H1 (cell line): ENCODE measurements around the gene TSEN54. TPM values are rescaled to one million over a fixed set of nuclear protein-coding genes. Genes with fewer than 3 reads are reported as not detected.

Experiments
- CTCF ChIA-PET: fragments of 300-600 bp; sonication (Branson Sonifier 250); formaldehyde crosslinking; loops from one replicate; lab custom pipeline; 2021; ENCODE audit not compliant: partially characterized antibody; lab: Charles Lee
- POLR2A ChIA-PET: fragments of 300-600 bp; sonication (Branson Sonifier 250); formaldehyde crosslinking; loops from one replicate; lab custom pipeline; 2021; ENCODE audit warnings: inconsistent platforms; ENCODE audit not compliant: partially characterized antibody; lab: Charles Lee
- DNase-seq, 2 experiments: peaks; one replicate each; pipeline versions ENCODE4 v3.0.0 to v3.0.0-alpha.2; 2010 to 2022; ENCODE audit warnings: low spot score in 2 of 2, low read depth in 1 of 2, mixed read lengths in 1 of 2
- FAIRE-seq: peaks from 2 replicates; lab custom pipeline; 2011; peaks lifted over from hg19 to GRCh38; lab: Jason Lieb, UNC
- H2AFZ ChIP-seq: 2 replicates; pipeline ENCODE4 v1.8.1; 2012; ENCODE audit warnings: low read length, inconsistent platforms
- H2AK5ac ChIP-seq: 2 replicates; pipeline ENCODE4 v1.6.1; 2013; ENCODE audit warnings: low read depth, low read length
- H2BK120ac ChIP-seq: replicated peaks from 2 replicates; pipeline ENCODE3; 2013; ENCODE audit warnings: low read depth, low read length, inconsistent platforms
- H2BK12ac ChIP-seq: 2 replicates; pipeline ENCODE4 v1.6.1; 2013; ENCODE audit warnings: low read depth, low read length
- H2BK15ac ChIP-seq: 2 replicates; pipeline ENCODE4 v1.6.1; 2013; ENCODE audit warnings: low read length
- H2BK20ac ChIP-seq: 2 replicates; pipeline ENCODE4 v1.6.1; 2013; ENCODE audit warnings: low read length
- H2BK5ac ChIP-seq: 2 replicates; pipeline ENCODE4 v1.6.1; 2013; ENCODE audit warnings: low read depth, low read length
- H3K14ac ChIP-seq: 2 replicates; pipeline ENCODE4 v1.6.1; 2013; ENCODE audit warnings: inconsistent platforms; ENCODE audit not compliant: insufficient read length
- H3K18ac ChIP-seq: 2 replicates; pipeline ENCODE4 v1.6.1; 2013; ENCODE audit warnings: low read length; ENCODE audit errors: extremely low read depth
- H3K23ac ChIP-seq: 2 replicates; pipeline ENCODE4 v1.6.1; 2013; ENCODE audit warnings: inconsistent platforms; ENCODE audit not compliant: insufficient read length
- H3K23me2 ChIP-seq: 2 replicates; pipeline ENCODE4 v1.6.1; 2013; ENCODE audit warnings: low read depth, low read length
- H3K27ac ChIP-seq: 2 replicates; pipeline ENCODE4 v1.6.1; 2011; ENCODE audit warnings: low read depth, low read length, inconsistent platforms
- H3K27me3 ChIP-seq, 4 experiments: replicated peaks in 1 of 4; 1 replicate in 1 of 4; 2 replicates in 3 of 4; pipeline versions ENCODE4 v1.6.1 to v1.8.1; 2011 to 2013; ENCODE audit warnings: low read length in 3 of 4, mild to moderate bottlenecking in 3 of 4, inconsistent platforms in 2 of 4, mixed read lengths in 2 of 4, moderate library complexity in 1 of 4; ENCODE audit not compliant: control insufficient read depth in 3 of 4, insufficient read depth in 3 of 4; ENCODE audit errors: extremely low read depth in 1 of 4
- H3K36me3 ChIP-seq, 4 experiments: 2 replicates each; pipeline versions ENCODE4 v1.6.1 to v1.8.1; 2011 to 2013; ENCODE audit warnings: mild to moderate bottlenecking in 4 of 4, low read length in 3 of 4, moderate library complexity in 2 of 4, control low read depth in 1 of 4, inconsistent platforms in 1 of 4; ENCODE audit not compliant: insufficient read depth in 4 of 4, control insufficient read depth in 2 of 4
- H3K4ac ChIP-seq: replicated peaks from 2 replicates; pipeline ENCODE3; 2013; ENCODE audit warnings: low read length, low read depth, mixed read lengths, inconsistent platforms; ENCODE audit not compliant: insufficient read length
- H3K4me1 ChIP-seq, 4 experiments: replicated peaks in 1 of 4; 1 replicate in 1 of 4; 2 replicates in 3 of 4; pipeline versions ENCODE4 v1.6.1 to v1.8.1; 2011 to 2013; ENCODE audit warnings: low read length in 3 of 4, inconsistent platforms in 2 of 4, mixed read lengths in 1 of 4; ENCODE audit not compliant: insufficient read depth in 4 of 4, control insufficient read depth in 3 of 4
- H3K4me2 ChIP-seq, 2 experiments: 2 replicates each; pipeline versions ENCODE4 v1.6.1 to v1.8.1; 2011 to 2013; ENCODE audit warnings: low read depth in 2 of 2, low read length in 2 of 2, control low read depth in 1 of 2, inconsistent platforms in 1 of 2, mild to moderate bottlenecking in 1 of 2; ENCODE audit not compliant: insufficient read depth in 1 of 2
- H3K4me3 ChIP-seq, 4 experiments: fragments of 200-600, 300-600 bp in 1 of 4; sonication (generic), shearing (Covaris generic), sonication (Bioruptor Twin) in 1 of 4; 2 replicates each; pipeline versions ENCODE4 v1.5.1 to v1.8.1; 2011 to 2016; ENCODE audit warnings: low read length in 4 of 4, low read depth in 3 of 4, control low read depth in 2 of 4, inconsistent platforms in 2 of 4, mild to moderate bottlenecking in 2 of 4, mixed read lengths in 1 of 4, moderate library complexity in 1 of 4; ENCODE audit not compliant: insufficient read depth in 2 of 4; ENCODE audit errors: extremely low read depth in 1 of 4
- H3K56ac ChIP-seq: replicated peaks from 2 replicates; pipeline ENCODE3; 2013; ENCODE audit warnings: low read depth, mild to moderate bottlenecking, mixed read lengths, low read length, inconsistent platforms; ENCODE audit not compliant: insufficient read length
- H3K79me1 ChIP-seq: 2 replicates; pipeline ENCODE4 v1.6.1; 2013; ENCODE audit warnings: low read depth, low read length, control low read depth
- H3K79me2 ChIP-seq, 2 experiments: 2 replicates each; pipeline versions ENCODE4 v1.6.1 to v1.8.1; 2012 to 2013; ENCODE audit warnings: low read length in 2 of 2, mild to moderate bottlenecking in 2 of 2, inconsistent platforms in 1 of 2; ENCODE audit not compliant: insufficient read depth in 2 of 2, control insufficient read depth in 1 of 2
- H3K9ac ChIP-seq, 4 experiments: replicated peaks in 1 of 4; 1 replicate in 1 of 4; 2 replicates in 3 of 4; pipeline versions ENCODE4 v1.6.1 to v1.8.1; 2011 to 2013; ENCODE audit warnings: low read depth in 3 of 4, low read length in 3 of 4, control low read depth in 2 of 4, mild to moderate bottlenecking in 2 of 4, moderate library complexity in 2 of 4, inconsistent platforms in 1 of 4; ENCODE audit errors: extremely low read depth in 1 of 4
- H3K9me3 ChIP-seq, 2 experiments: 2 replicates each; pipeline versions ENCODE4 v1.6.1 to v1.8.1; 2012 to 2013; ENCODE audit warnings: mild to moderate bottlenecking in 2 of 2, moderate library complexity in 2 of 2, control low read depth in 1 of 2, inconsistent platforms in 1 of 2, low read depth in 1 of 2, low read length in 1 of 2, mixed read lengths in 1 of 2; ENCODE audit not compliant: insufficient read depth in 2 of 2
- H4K20me1 ChIP-seq, 2 experiments: replicated peaks in 1 of 2; 2 replicates each; pipeline versions ENCODE3 to v1.8.1; 2011 to 2013; ENCODE audit warnings: inconsistent platforms in 2 of 2, low read length in 2 of 2, mild to moderate bottlenecking in 1 of 2; ENCODE audit not compliant: insufficient read depth in 2 of 2, control insufficient read depth in 1 of 2
- H4K5ac ChIP-seq: 2 replicates; pipeline ENCODE4 v1.6.1; 2013; ENCODE audit warnings: low read length, low read depth, mixed read lengths, inconsistent platforms; ENCODE audit not compliant: insufficient read length
- H4K8ac ChIP-seq: 2 replicates; pipeline ENCODE4 v1.8.0; 2013; ENCODE audit warnings: mild to moderate bottlenecking, moderate library complexity, low read length, inconsistent platforms; ENCODE audit not compliant: insufficient read depth; ENCODE audit errors: extremely low read depth
- H4K91ac ChIP-seq: replicated peaks from 2 replicates; pipeline ENCODE3; 2013; ENCODE audit warnings: low read length, mixed read lengths, inconsistent platforms; ENCODE audit not compliant: insufficient read length
- BCL11A ChIP-seq, 2 experiments: IDR thresholded peaks; one replicate each; pipeline ENCODE4 v1.6.1; 2011; ENCODE audit warnings: low read depth in 2 of 2, low read length in 2 of 2, mild to moderate bottlenecking in 2 of 2
- CBX5 ChIP-seq: fragments of 300-800, 300-1000 bp; sonication (generic); IDR thresholded peaks from 2 replicates; pipeline ENCODE4 v1.7.1; 2016; ENCODE audit warnings: antibody characterized with exemption, low read length, low read depth
- CEBPB ChIP-seq: IDR thresholded peaks from 2 replicates; pipeline ENCODE4 v1.6.1; 2012; ENCODE audit warnings: low read depth, low read length
- EGR1 ChIP-seq: IDR thresholded peaks from 2 replicates; pipeline ENCODE4 v1.6.1; 2011; ENCODE audit warnings: low read depth, low read length, borderline replicate concordance
- KDM4A ChIP-seq: IDR thresholded peaks from one replicate; pipeline ENCODE4 v1.7.1; 2012; ENCODE audit warnings: low read depth, mild to moderate bottlenecking, moderate library complexity, low read length, inconsistent platforms; ENCODE audit not compliant: severe bottlenecking
- NANOG ChIP-seq: IDR thresholded peaks from 2 replicates; pipeline ENCODE4 v1.6.1; 2011; ENCODE audit warnings: low read length, low read depth, mild to moderate bottlenecking, inconsistent platforms; ENCODE audit not compliant: insufficient read depth, poor library complexity, severe bottlenecking
- RBBP5 ChIP-seq: IDR thresholded peaks from 2 replicates; pipeline ENCODE4 v1.7.1; 2012; ENCODE audit warnings: low read depth, mild to moderate bottlenecking, inconsistent platforms, low read length, moderate library complexity, borderline replicate concordance
- SIN3A ChIP-seq, 2 experiments: IDR thresholded peaks in 1 of 2; conservative IDR thresholded peaks in 1 of 2; 2 replicates each; pipeline ENCODE4 v1.6.1; 2011 to 2012; ENCODE audit warnings: low read length in 2 of 2, improper control_type of control experiment in 1 of 2, low read depth in 1 of 2, mild to moderate bottlenecking in 1 of 2
- SIRT6 ChIP-seq: IDR thresholded peaks from one replicate; pipeline ENCODE4 v1.7.1; 2012; ENCODE audit warnings: low read length, inconsistent platforms
- SP1 ChIP-seq: IDR thresholded peaks from 2 replicates; pipeline ENCODE4 v1.6.1; 2011; ENCODE audit warnings: low read depth, low read length
- SP4 ChIP-seq: IDR thresholded peaks from 2 replicates; pipeline ENCODE4 v1.6.1; 2012; ENCODE audit warnings: low read length, inconsistent platforms
- TAF7 ChIP-seq: optimal IDR thresholded peaks from 2 replicates; pipeline ENCODE3; 2011; ENCODE audit warnings: low read depth, mild to moderate bottlenecking, inconsistent platforms, low read length, moderate library complexity, borderline replicate concordance
- TCF12 ChIP-seq: IDR thresholded peaks from 2 replicates; pipeline ENCODE4 v1.6.1; 2011; ENCODE audit warnings: low read depth, mild to moderate bottlenecking, low read length
- YY1 ChIP-seq: IDR thresholded peaks from 2 replicates; pipeline ENCODE4 v1.6.1; 2011; ENCODE audit warnings: low read depth, mild to moderate bottlenecking, low read length
- WGBS, 2 experiments: shearing (Covaris generic) in 1 of 2; methylation state at CpG; one replicate each; pipeline versions ENCODE4 v1.1.6 to v1.1.7; 2013 to 2015; ENCODE audit warnings: low lambda C conversion rate in 2 of 2, mixed read lengths in 2 of 2, inconsistent platforms in 1 of 2, low coverage in 1 of 2, missing lambda C conversion rate in 1 of 2; ENCODE audit not compliant: insufficient replicate concordance in 2 of 2, insufficient coverage in 1 of 2, insufficient read length in 1 of 2; ENCODE audit errors: extremely low coverage in 1 of 2, missing lambda C conversion rate in 1 of 2; 5-methylcytosine and 5-hydroxymethylcytosine counted together
- polyA plus RNA-seq, 7 experiments: library from polyadenylated mRNA; depleted of rRNA in 3 of 7; stranded (reverse) in 5 of 7; unstranded in 2 of 7; fragments of >200 nt in 5 of 7; fragments of 200-250 nt in 2 of 7; gene quantifications; 1 replicate in 5 of 7; 2 replicates in 1 of 7; 4 replicates in 1 of 7; pipeline versions ENCODE4 v1.2.1 to v1.2.3, GENCODE V29; 2011 to 2013; ENCODE audit warnings: missing spikeins in 2 of 7, mixed read lengths in 2 of 7
- total RNA-seq: library from RNA; stranded (reverse); fragmentation: NEBNext Ultra II Directional; extraction: Animal tissue kit (Norgen Biotek cat#: 25700); gene quantifications from 2 replicates; pipeline ENCODE4 v1.2.1, GENCODE V29; 2021

Gene TSEN54
- total and polyA plus RNA-seq, 2 of the 8 experiments (the other 6 are each of a cell fraction or from before 2014, with no cell fraction given) = 43.6 to 60.3 TPM

- no peaks in the 10 kb centered on the region; the same call in 1 of the 2 replicates for H3K79me1 ChIP-seq
- H3K14ac ChIP-seq = no peak overlapping the region
- peaks cover 0 to 8% (median 6%) of the 10 kb centered on the region in 4 experiments; a peak in 3 of 8 replicates for H3K36me3 ChIP-seq
- no peak overlapping the region for H3K4me2 ChIP-seq
- no peak overlapping the region for H2AK5ac ChIP-seq
- no peak overlapping the region for H2BK120ac ChIP-seq
- no peak overlapping the region for H3K27ac ChIP-seq
- no peak overlapping the region for H3K9ac ChIP-seq
- no peak overlapping the region for H2BK12ac ChIP-seq
- FAIRE-seq (no peak), DNase-seq (no peak)
- H2BK20ac ChIP-seq = no peak overlapping the region
- H3K18ac ChIP-seq = no peak overlapping the region
- H4K5ac ChIP-seq = no peak overlapping the region
- H2AFZ ChIP-seq = no peak overlapping the region
- no peaks in the 10 kb centered on the region; a peak in 1 of 7 replicates for H3K4me1 ChIP-seq
- no peak overlapping the region for H3K4me3 ChIP-seq
- H3K27me3 ChIP-seq = no peaks in the 10 kb centered on the region
- POLR2A ChIA-PET = interaction anchor here (0.6 to 1.0 kb wide), 2 partner anchors 32 to 618 kb away, joined by 4 read pairs; partner anchors contain the start of gene LLGL2
- no peak overlapping the region for H2BK15ac ChIP-seq
- WGBS, 2 experiments = 91% methylated on average over 23 of the region's 23 CpGs; no CpG with 5 or more reads in 1 of the 2 experiments
- no peaks in the 10 kb centered on the region for H3K79me2 ChIP-seq
- no peak overlapping the region for H3K23ac ChIP-seq
- H4K91ac ChIP-seq = no peak overlapping the region
- H4K20me1 ChIP-seq = peaks cover 0 to 9% of the 10 kb centered on the region in 2 experiments
- H2BK5ac ChIP-seq = no peak overlapping the region; the same call in 1 of the 2 replicates
- no peaks in the 10 kb centered on the region for H3K9me3 ChIP-seq
- CTCF ChIA-PET = interaction anchor here (1.2 to 7.3 kb wide), 4 partner anchors 12 to 265 kb away, joined by 3 to 39 read pairs (median 4); partner anchors contain the start of gene SMIM5
- no peak overlapping the region; the same call in 1 of the 2 replicates for H4K8ac ChIP-seq
- no peak overlapping the region for H3K4ac ChIP-seq
- no peak overlapping the region for H3K56ac ChIP-seq
- no peaks in the 10 kb centered on the region for H3K23me2 ChIP-seq
- TF ChIP-seq CEBPB (no peak), SIRT6 (no peak), TCF12 (no peak), KDM4A (no peak), EGR1 (no peak), SIN3A (conservative IDR thresholded peaks at IDR 0.05 in 1 of 2, IDR thresholded peaks at IDR 0.05 in 1 of 2; ENCODE audit: low read depth in 1 of 2, low read length in 2 of 2) (no peak), NANOG (no peak), BCL11A (IDR thresholded peaks at IDR 0.05; ENCODE audit: low read depth in 2 of 2, low read length in 2 of 2) (no peak), YY1 (no peak), SP4 (no peak), TAF7 (no peak), CBX5 (no peak), RBBP5 (no peak), SP1 (no peak)
Measured at GRCh38 chr17:75493476-75494129, 22.7 kb upstream of the TSEN54 start.
